Tibial nerve (tissue), 4 donors: ENCODE data around the gene CYSLTR2. TPM values are rescaled to one million over a fixed set of nuclear protein-coding genes. Genes with fewer than 3 reads are reported as not detected.

ENCODE experiments used
- DNase-seq, 2 donors: peaks; one replicate each; pipeline ENCODE4 v3.0.0-alpha.2; 2019; ENCODE audit warnings: low spot score in 2 of 2
- H3K27ac ChIP-seq, 4 donors: fragments of 200-600 bp; sonication (generic) in 3 of 4; one replicate each; pipeline ENCODE4 v1.5.1; 2017 to 2019; ENCODE audit warnings: mild to moderate bottlenecking in 1 of 4
- H3K27me3 ChIP-seq, 2 donors: fragments of 200-600 bp; sonication (generic) in 1 of 2; one replicate each; pipeline versions ENCODE4 v1.5.1 to v1.6.0; 2017 to 2019
- H3K36me3 ChIP-seq, 3 donors: fragments of 200-600 bp; sonication (generic); one replicate each; pipeline ENCODE4 v1.5.1; 2018 to 2019
- H3K4me1 ChIP-seq, 4 donors: fragments of 200-600 bp; sonication (generic) in 3 of 4; one replicate each; pipeline ENCODE4 v1.5.1; 2017 to 2019
- H3K4me3 ChIP-seq, 4 donors: fragments of 200-600 bp; sonication (generic) in 3 of 4; one replicate each; pipeline ENCODE4 v1.5.1; 2017 to 2019; ENCODE audit warnings: mild to moderate bottlenecking in 1 of 4, moderate library complexity in 1 of 4
- H3K9me3 ChIP-seq, 4 donors: fragments of 200-600 bp; sonication (generic) in 3 of 4; one replicate each; pipeline ENCODE4 v1.5.1; 2017 to 2019
- CTCF ChIP-seq, 5 experiments: fragments of 200-600 bp in 3 of 5; fragments of 450-650 bp in 2 of 5; sonication (generic) in 3 of 5; IDR thresholded peaks; one replicate each; pipeline ENCODE4 v1.5.1; 2016 to 2019; ENCODE audit warnings: antibody characterized with exemption in 5 of 5, mild to moderate bottlenecking in 3 of 5, moderate library complexity in 2 of 5
- EP300 ChIP-seq, 2 donors: sonication (generic); formaldehyde crosslinking; IDR thresholded peaks; one replicate each; pipeline ENCODE4 v1.6.1; 2017; ENCODE audit warnings: antibody characterized with exemption in 2 of 2, mild to moderate bottlenecking in 1 of 2
- POLR2A ChIP-seq, 2 donors: fragments of 450-650 bp; IDR thresholded peaks; one replicate each; pipeline ENCODE4 v1.6.1; 2017; ENCODE audit warnings: antibody characterized with exemption in 2 of 2, mild to moderate bottlenecking in 2 of 2, moderate library complexity in 2 of 2
- WGBS, 2 donors: methylation state at CpG; one replicate each; pipeline ENCODE4 v1.1.5; 2018; 5-methylcytosine and 5-hydroxymethylcytosine counted together
- total RNA-seq, 4 donors: library from RNA; depleted of rRNA; stranded (reverse); fragments of >200 nt; gene quantifications; one replicate each; pipeline ENCODE4 v1.1.0, GENCODE V29; 2016

Gene CYSLTR2
- total RNA-seq, 4 donors from 2014 or later: 0.22 TPM; not detected in 3

- TF ChIP-seq EP300 (IDR thresholded peaks at IDR 0.05) (no peak), CTCF (IDR thresholded peaks at IDR 0.05) (no peak)
- no peaks in the 10 kb centered on the region for H3K27me3 ChIP-seq
- no peak for DNase-seq
- no peaks in the 10 kb centered on the region for H3K36me3 ChIP-seq
- H3K4me1 ChIP-seq: no peaks in the 10 kb centered on the region
- 96 to 100% methylated on average over 3 of the region's 3 CpGs for WGBS, 2 donors
- no peak overlapping the region for H3K27ac ChIP-seq
- H3K9me3 ChIP-seq: no peaks in the 10 kb centered on the region
- H3K4me3 ChIP-seq: no peak overlapping the region
Observed at GRCh38 chr13:48646791-48647190, 6.9 kb upstream of the CYSLTR2 start.

DNA sequence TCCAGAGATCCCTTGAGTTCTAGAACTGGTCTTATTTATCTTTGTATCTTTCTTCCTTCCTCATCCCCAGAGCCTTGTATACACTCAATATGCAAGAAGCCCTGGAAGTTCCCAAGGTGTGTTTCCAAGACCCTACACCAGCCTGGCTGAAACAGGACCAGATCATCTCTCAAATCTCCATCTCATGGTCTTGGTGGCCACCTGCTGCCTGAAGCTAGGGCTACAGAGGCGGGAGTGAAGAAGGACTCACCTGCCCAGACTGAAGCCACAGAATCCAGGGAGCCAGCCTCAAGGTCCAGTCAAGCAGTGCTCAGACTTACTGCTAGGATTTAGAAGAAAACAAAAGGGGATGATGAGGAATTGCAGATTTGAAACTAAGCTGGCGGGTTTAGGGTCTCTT is 6.1 kb upstream of the CYSLTR2 start:
- H3K9me3 ChIP-seq: no peaks in the 10 kb centered on the region
- no peak for DNase-seq
- H3K27me3 ChIP-seq: no peaks in the 10 kb centered on the region
- H3K36me3 ChIP-seq: no peaks in the 10 kb centered on the region
- no peak overlapping the region for H3K4me3 ChIP-seq
- WGBS, 2 donors: 96 to 98% methylated on average over 2 of the region's 2 CpGs
- peaks cover 0 to under 1% (median 0%) of the 10 kb centered on the region in 4 donors for H3K4me1 ChIP-seq
- TF ChIP-seq CTCF (IDR thresholded peaks at IDR 0.05): no peak
- TF ChIP-seq POLR2A (IDR thresholded peaks at IDR 0.05): no peak
- TF ChIP-seq EP300 (IDR thresholded peaks at IDR 0.05): no peak
- H3K27ac ChIP-seq: no peak overlapping the region

DNA sequence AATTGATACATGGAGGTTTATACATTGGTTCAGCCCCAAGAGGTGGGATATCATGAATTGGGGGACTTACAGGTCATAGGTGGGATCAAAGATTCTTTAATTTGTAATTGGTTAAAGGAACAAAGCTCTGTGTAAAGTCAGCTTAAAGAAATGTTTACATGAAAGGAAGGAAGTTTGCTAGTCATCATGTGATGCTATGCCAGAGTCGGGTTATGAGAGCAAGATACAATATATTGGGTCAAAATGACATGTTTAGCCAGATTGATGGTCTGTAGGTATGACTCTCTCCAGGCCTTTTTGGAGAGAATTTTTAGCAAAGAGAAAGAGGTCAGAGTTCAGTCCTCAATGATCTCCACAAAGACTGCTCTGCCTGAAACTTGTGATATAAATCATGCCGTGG is 5.3 kb upstream of the CYSLTR2 start:
- no peaks in the 10 kb centered on the region for H3K9me3 ChIP-seq
- H3K27ac ChIP-seq: no peak overlapping the region
- WGBS, 2 donors: 80 to 84% methylated on average over 2 of the region's 2 CpGs
- no peaks in the 10 kb centered on the region for H3K36me3 ChIP-seq
- no peak for DNase-seq
- H3K4me3 ChIP-seq: no peak overlapping the region
- H3K27me3 ChIP-seq: no peaks in the 10 kb centered on the region
- H3K4me1 ChIP-seq: peaks cover 0 to 9% (median 6%) of the 10 kb centered on the region in 4 donors
- no peak for TF ChIP-seq CTCF (IDR thresholded peaks at IDR 0.05)
- no peak for TF ChIP-seq EP300 (IDR thresholded peaks at IDR 0.05)
- no peak for TF ChIP-seq POLR2A (IDR thresholded peaks at IDR 0.05)

- Histone ChIP-seq H3K4me1 (peaks cover 0 to 28% (median 12%) of the 10 kb centered on the region in 4 donors), H3K27me3 (no peaks in the 10 kb centered on the region), H3K27ac (peak overlapping the region in 2 of 4 donors; percentile 52 to 55), H3K4me3 (no peak overlapping the region), H3K36me3 (no peaks in the 10 kb centered on the region), H3K9me3 (no peaks in the 10 kb centered on the region)
- WGBS, 2 donors: 43 to 46% methylated on average over 3 of the region's 3 CpGs
- TF ChIP-seq EP300 (IDR thresholded peaks at IDR 0.05) (no peak), CTCF (IDR thresholded peaks at IDR 0.05) (no peak), POLR2A (IDR thresholded peaks at IDR 0.05) (no peak)
- no peak for DNase-seq
Observed at GRCh38 chr13:48652851-48653471, 768 bp upstream of the CYSLTR2 start.

DNA sequence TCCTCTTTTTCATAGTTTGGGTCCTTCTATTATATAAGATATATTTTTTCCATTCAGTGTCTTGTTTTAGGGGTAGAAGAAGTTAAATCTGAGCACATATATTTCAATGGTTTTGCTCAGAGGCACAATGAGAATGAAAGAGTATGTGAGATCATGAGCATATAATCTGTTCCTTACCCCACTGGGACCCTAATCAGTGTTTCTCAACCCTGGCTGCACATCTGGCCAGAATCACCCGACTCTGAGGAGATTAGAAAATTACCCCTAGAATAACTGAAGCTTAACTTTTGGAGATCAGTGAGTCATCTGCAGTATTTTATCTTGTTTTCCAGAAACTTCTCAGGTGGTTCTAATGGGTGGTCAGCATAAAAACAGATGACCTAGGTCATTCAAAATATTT is 782 bp downstream of the CYSLTR2 start:
- Histone ChIP-seq H3K4me3 (no peak overlapping the region), H3K4me1 (peaks cover 0 to 28% (median 12%) of the 10 kb centered on the region in 4 donors), H3K36me3 (no peaks in the 10 kb centered on the region), H3K9me3 (no peaks in the 10 kb centered on the region), H3K27me3 (no peaks in the 10 kb centered on the region), H3K27ac (no peak overlapping the region)
- TF ChIP-seq POLR2A (IDR thresholded peaks at IDR 0.05): no peak
- no peak for TF ChIP-seq CTCF (IDR thresholded peaks at IDR 0.05)
- no peak for TF ChIP-seq EP300 (IDR thresholded peaks at IDR 0.05)
- DNase-seq: no peak
- WGBS, 2 donors: 41 to 52% methylated on average over 1 of the region's 1 CpG
